Natural killer cell (primary cell): ENCODE data around the gene CDH13. TPM values are rescaled to one million over a fixed set of nuclear protein-coding genes. Genes with fewer than 3 reads are reported as not detected.

Experiments
- ATAC-seq, 3 donors: fragments of 150-1000 bp in 2 of 3; fragments of 200-7000 bp in 1 of 3; cut with Tn5 transposase; 1 replicate in 1 of 3; 2 replicates in 2 of 3; pipeline ENCODE4 v1.10.0; 2021; ENCODE audit warnings: mild to moderate bottlenecking in 2 of 3, moderate library complexity in 2 of 3
- DNase-seq, 2 donors: peaks; one replicate each; pipeline versions ENCODE4 v3.0.0 to v3.0.0-alpha.2; 2013 to 2021; ENCODE audit warnings: mixed read lengths in 1 of 2
- H3K27ac ChIP-seq: one replicate; pipeline ENCODE4 v1.5.1; 2013; ENCODE audit warnings: mild to moderate bottlenecking, low read length
- H3K27me3 ChIP-seq: one replicate; pipeline ENCODE4 v1.6.1; 2013; ENCODE audit warnings: low read length; ENCODE audit not compliant: control insufficient read depth, insufficient read depth
- H3K36me3 ChIP-seq: one replicate; pipeline ENCODE4 v1.6.1; 2013; ENCODE audit warnings: low read length; ENCODE audit not compliant: control insufficient read depth, insufficient read depth
- H3K4me1 ChIP-seq: one replicate; pipeline ENCODE4 v1.6.1; 2013; ENCODE audit warnings: low read length; ENCODE audit not compliant: control insufficient read depth, insufficient read depth
- H3K4me3 ChIP-seq: one replicate; pipeline ENCODE4 v1.5.1; 2013; ENCODE audit warnings: low read length
- H3K9me3 ChIP-seq: one replicate; pipeline ENCODE4 v1.6.1; 2013; ENCODE audit warnings: low read length; ENCODE audit not compliant: control insufficient read depth, insufficient read depth
- H3K27ac Mint-ChIP-seq, 2 donors: one replicate each; pipeline ENCODE4 v1.8.0; 2022; ENCODE audit warnings: mild to moderate bottlenecking in 2 of 2, mixed read lengths in 2 of 2, moderate library complexity in 1 of 2
- H3K27me3 Mint-ChIP-seq, 2 donors: one replicate each; pipeline ENCODE4 v1.8.0; 2022; ENCODE audit warnings: low read depth in 2 of 2, mixed read lengths in 2 of 2
- H3K36me3 Mint-ChIP-seq: one replicate; pipeline ENCODE4 v1.8.0; 2022; ENCODE audit warnings: mixed read lengths
- H3K4me1 Mint-ChIP-seq, 2 donors: one replicate each; pipeline ENCODE4 v1.8.0; 2022; ENCODE audit warnings: mixed read lengths in 2 of 2
- H3K4me3 Mint-ChIP-seq: one replicate; pipeline ENCODE4 v1.8.0; 2022; ENCODE audit warnings: mild to moderate bottlenecking, moderate library complexity, mixed read lengths
- H3K9me3 Mint-ChIP-seq, 2 donors: one replicate each; pipeline ENCODE4 v1.8.0; 2022; ENCODE audit warnings: mixed read lengths in 2 of 2
- WGBS: methylation state at CpG from one replicate; pipeline ENCODE4 v1.1.7; 2013; ENCODE audit warnings: missing lambda C conversion rate; ENCODE audit not compliant: insufficient coverage; 5-methylcytosine and 5-hydroxymethylcytosine counted together
- intact Hi-C: fragments of 100-400 bp; cut with micrococcal nuclease; formaldehyde crosslinking; loops from one replicate; pipeline ENCODE4 v1.14.2; 2022
- total RNA-seq, 4 donors: library from RNA; stranded (reverse); fragments of 120-200 nt in 1 of 4; gene quantifications; one replicate each; pipeline versions ENCODE4 v1.2.3 to v1.2.4, GENCODE V29; 2013 to 2022
- TF ChIP-seq, protein P1 (sequence below): fragments of 200-600 bp; IDR thresholded peaks from one replicate; pipeline ENCODE4 v1.8.0; 2022; ENCODE audit warnings: antibody characterized with exemption

The CDH13 gene
- total RNA-seq, 3 donors from 2014 or later (not counting 1 experiment from before 2014, with no cell fraction given), result not detected

DNA sequence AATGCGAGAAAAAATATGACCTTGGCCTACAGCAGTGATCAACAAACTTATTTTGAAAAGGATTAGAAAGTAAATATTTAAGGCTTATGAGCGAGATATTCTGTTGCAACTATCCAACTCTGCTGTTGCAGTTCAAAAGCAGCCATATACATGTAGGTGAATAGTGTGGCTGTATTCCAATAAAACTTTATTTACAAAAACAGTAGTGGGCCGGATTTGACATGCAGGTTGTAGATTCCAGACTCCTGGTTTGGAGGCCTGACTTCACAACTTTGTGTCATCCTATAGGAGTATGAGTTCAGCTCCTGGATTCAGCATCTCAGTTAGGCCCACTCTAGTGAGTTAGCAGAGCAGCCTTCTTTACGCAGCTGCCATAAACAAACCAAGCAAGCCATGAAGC lies 386.3 kb downstream of the CDH13 start:
- DNase-seq, result no peak
- no peaks in the 10 kb centered on the region for H3K36me3 Mint-ChIP-seq
- H3K27me3 Mint-ChIP-seq, result peaks cover 0 to 2% of the 10 kb centered on the region in 2 donors
- intact Hi-C loops, result no loop called here
- ATAC-seq, result no peak
- Histone ChIP-seq H3K27ac (no peak overlapping the region), H3K9me3 (no peaks in the 10 kb centered on the region), H3K4me3 (no peak overlapping the region), H3K36me3 (no peaks in the 10 kb centered on the region), H3K27me3 (no peaks in the 10 kb centered on the region), H3K4me1 (no peaks in the 10 kb centered on the region)
- 84% methylated on average over 4 of the region's 4 CpGs for WGBS
- H3K4me3 Mint-ChIP-seq, result no peak overlapping the region
- TF ChIP-seq, protein P1, sequence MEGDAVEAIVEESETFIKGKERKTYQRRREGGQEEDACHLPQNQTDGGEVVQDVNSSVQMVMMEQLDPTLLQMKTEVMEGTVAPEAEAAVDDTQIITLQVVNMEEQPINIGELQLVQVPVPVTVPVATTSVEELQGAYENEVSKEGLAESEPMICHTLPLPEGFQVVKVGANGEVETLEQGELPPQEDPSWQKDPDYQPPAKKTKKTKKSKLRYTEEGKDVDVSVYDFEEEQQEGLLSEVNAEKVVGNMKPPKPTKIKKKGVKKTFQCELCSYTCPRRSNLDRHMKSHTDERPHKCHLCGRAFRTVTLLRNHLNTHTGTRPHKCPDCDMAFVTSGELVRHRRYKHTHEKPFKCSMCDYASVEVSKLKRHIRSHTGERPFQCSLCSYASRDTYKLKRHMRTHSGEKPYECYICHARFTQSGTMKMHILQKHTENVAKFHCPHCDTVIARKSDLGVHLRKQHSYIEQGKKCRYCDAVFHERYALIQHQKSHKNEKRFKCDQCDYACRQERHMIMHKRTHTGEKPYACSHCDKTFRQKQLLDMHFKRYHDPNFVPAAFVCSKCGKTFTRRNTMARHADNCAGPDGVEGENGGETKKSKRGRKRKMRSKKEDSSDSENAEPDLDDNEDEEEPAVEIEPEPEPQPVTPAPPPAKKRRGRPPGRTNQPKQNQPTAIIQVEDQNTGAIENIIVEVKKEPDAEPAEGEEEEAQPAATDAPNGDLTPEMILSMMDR, result no peak
- peaks cover 0 to 3% of the 10 kb centered on the region in 2 donors for H3K9me3 Mint-ChIP-seq
- H3K27ac Mint-ChIP-seq, result no peak overlapping the region
- no peaks in the 10 kb centered on the region for H3K4me1 Mint-ChIP-seq

DNA sequence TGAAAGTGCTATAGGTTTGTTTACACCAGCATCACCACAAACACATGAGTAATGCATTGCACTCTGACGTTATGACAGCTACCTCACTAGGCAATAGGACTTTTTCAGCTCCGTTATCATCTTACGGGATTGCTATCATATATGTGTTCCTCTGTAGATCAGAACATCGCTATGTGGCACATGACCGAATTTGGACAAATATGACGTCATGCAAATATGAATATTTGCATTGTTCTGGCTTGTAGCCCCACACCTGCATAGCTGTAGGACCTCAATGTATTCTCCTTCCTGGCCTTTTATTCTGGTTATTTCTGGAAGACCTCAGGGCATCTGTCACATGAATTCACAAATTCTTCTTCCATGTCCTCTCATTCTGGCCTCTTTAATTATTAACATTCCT lies 393.2 kb downstream of the CDH13 start:
- Histone ChIP-seq H3K27ac (no peak overlapping the region), H3K4me3 (no peak overlapping the region), H3K9me3 (no peaks in the 10 kb centered on the region), H3K36me3 (no peaks in the 10 kb centered on the region), H3K4me1 (no peaks in the 10 kb centered on the region), H3K27me3 (no peaks in the 10 kb centered on the region)
- no peaks in the 10 kb centered on the region for H3K9me3 Mint-ChIP-seq
- ATAC-seq (no peak), DNase-seq (no peak)
- H3K4me3 Mint-ChIP-seq, result no peak overlapping the region
- H3K27me3 Mint-ChIP-seq, result peaks cover 0 to 2% of the 10 kb centered on the region in 2 donors
- 95% methylated on average over 6 of the region's 6 CpGs for WGBS
- no peaks in the 10 kb centered on the region for H3K36me3 Mint-ChIP-seq
- H3K27ac Mint-ChIP-seq, result no peak overlapping the region
- intact Hi-C loops, result no loop called here
- TF ChIP-seq, protein P1, result no peak
- H3K4me1 Mint-ChIP-seq, result no peaks in the 10 kb centered on the region

DNA sequence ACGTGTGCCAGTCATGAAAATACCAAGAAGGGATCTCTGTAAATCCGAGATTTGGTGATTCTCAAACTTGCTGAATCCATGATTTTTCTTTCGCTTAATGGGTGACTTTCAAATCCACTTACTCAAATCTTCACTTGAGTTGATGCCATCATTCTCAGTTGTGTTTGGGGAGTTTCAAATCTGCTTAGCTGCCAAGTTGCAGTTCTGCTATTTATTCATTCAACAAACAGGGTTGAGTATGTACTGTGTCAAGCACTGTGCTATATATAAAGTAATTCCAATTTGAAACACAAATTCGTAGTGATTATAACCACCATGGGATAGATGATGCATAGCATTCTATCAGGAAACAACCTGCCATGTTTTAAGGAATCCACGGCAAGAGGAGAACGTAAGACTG lies 394.3 kb downstream of the CDH13 start:
- H3K4me1 Mint-ChIP-seq, result no peaks in the 10 kb centered on the region
- DNase-seq (no peak), ATAC-seq (no peak)
- H3K4me3 Mint-ChIP-seq, result no peak overlapping the region
- H3K36me3 Mint-ChIP-seq, result no peaks in the 10 kb centered on the region
- Histone ChIP-seq H3K36me3 (no peaks in the 10 kb centered on the region), H3K9me3 (no peaks in the 10 kb centered on the region), H3K27me3 (no peaks in the 10 kb centered on the region), H3K4me1 (no peaks in the 10 kb centered on the region), H3K27ac (no peak overlapping the region), H3K4me3 (no peak overlapping the region)
- intact Hi-C loops, result no loop called here
- H3K9me3 Mint-ChIP-seq, result no peaks in the 10 kb centered on the region
- no peak overlapping the region for H3K27ac Mint-ChIP-seq
- WGBS, result 90% methylated on average over 6 of the region's 6 CpGs
- TF ChIP-seq, protein P1, result no peak
- peaks cover 0 to 2% of the 10 kb centered on the region in 2 donors for H3K27me3 Mint-ChIP-seq

DNA sequence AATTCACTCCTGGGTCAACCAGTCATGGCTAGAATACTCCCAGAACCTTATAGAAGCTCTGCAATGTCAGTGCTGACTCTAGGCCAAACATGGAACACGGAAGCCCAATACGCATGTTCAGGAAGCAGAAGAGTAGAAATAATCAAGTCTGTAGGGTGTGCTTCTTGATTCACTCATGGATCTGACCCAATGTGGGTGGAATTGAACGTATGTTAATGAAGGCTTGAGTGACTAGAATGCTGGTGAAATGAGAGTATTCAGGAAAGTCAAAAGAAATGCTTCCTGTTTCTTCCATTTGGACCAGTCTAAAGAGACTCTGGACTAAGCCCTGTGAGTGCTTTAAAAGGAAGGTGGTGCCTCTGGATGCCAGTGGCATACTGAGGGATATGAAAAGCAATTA lies 395.0 kb downstream of the CDH13 start:
- H3K27ac Mint-ChIP-seq, result no peak overlapping the region
- no peak overlapping the region for H3K27ac ChIP-seq
- H3K4me3 ChIP-seq, result no peak overlapping the region
- TF ChIP-seq, protein P1, result no peak
- H3K9me3 Mint-ChIP-seq, result no peaks in the 10 kb centered on the region
- no peak for DNase-seq
- H3K27me3 Mint-ChIP-seq, result peaks cover 0 to 2% of the 10 kb centered on the region in 2 donors
- intact Hi-C loops, result no loop called here
- ATAC-seq, result no peak
- no peaks in the 10 kb centered on the region for H3K9me3 ChIP-seq
- no peaks in the 10 kb centered on the region for H3K4me1 ChIP-seq
- H3K36me3 ChIP-seq, result no peaks in the 10 kb centered on the region
- H3K27me3 ChIP-seq, result no peaks in the 10 kb centered on the region
- H3K4me1 Mint-ChIP-seq, result no peaks in the 10 kb centered on the region
- no peak overlapping the region for H3K4me3 Mint-ChIP-seq
- WGBS, result 75% methylated on average over 3 of the region's 3 CpGs
- H3K36me3 Mint-ChIP-seq, result no peaks in the 10 kb centered on the region
